NCI-H2107 treated with DMSO at 0.1 percent for 48 hours (cell line): ENCODE measurements around the gene SH2B3.
"Not testable (repeated sequence)": the region's sequence is repeated elsewhere in the genome, so short reads cannot be mapped to it uniquely, and the experiment has no call there.

Experiments
- DNase-seq: peaks from one replicate; lab custom pipeline; 2025; ENCODE audit not compliant: unreplicated experiment; lab: John Stamatoyannopoulos, UW

The SH2B3 gene

DNA sequence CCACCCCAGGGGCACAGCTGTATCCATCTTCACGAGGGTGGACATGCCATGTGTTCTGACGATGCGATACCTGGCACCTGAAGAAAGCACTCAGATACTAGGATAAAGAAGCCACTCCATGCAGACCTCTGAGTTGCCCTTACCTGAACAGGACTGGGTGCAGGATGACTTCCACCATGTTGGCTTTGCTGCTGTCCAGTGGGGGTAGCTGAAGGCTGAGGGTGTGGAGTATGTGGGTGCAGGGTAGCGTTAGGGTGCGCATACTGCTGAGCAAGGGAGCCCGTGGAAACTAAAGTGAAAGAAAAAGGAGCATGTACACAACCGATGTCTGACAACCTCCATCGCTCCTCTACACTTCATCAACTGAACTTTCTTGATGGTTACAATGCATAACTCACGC, 51.3 kb downstream of the SH2B3 start:
- DNase-seq = no peak

DNA sequence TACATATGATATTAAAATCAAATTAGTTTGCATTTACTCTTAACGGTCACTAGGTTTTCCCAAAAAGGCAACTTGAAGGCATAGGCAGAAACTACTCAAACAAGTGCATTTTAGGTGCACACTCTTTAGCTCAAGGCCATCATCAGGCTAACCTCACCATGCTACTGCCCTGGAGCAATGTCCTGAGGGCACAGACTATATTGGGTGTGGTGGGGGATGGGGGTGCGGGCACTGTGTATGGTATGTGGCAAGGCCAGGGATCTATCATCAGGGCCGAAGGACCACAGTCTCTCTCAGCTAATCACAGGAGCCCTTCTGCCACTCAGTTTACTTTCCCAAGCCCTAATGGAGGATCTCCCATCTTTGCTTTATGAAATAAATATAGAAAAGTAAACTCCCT, 51.9 kb downstream of the SH2B3 start:
- DNase-seq = no peak

DNA sequence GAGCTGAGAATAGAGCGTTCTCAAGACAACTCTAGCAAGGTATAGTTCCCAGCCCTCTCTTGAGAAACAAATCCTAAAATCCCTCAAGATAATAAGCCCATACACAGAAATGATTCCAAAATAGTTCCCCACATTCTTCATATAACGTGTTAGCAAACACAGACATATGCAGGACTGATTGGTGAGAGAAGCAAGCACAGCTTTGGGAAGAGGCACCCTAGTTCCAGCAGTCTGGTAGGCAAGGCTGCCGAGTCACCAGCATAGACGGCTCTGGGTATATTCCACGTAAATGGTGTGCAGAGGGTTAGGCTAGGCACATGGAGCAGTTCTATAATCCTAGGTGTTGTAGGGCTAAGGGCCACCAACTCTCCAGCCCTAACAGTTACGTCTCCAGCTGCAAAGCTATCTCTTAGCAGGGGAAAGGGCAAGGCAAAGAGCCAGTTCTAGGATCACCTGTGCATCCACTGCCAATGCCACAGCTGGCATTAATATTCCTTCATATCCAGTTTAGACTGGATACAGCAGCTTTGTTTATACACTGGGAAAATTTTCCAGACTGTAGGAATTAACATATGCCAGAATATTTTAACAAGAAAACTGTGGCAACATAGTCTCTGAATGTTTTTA, 52.9 kb downstream of the SH2B3 start:
- DNase-seq = no peak

DNA sequence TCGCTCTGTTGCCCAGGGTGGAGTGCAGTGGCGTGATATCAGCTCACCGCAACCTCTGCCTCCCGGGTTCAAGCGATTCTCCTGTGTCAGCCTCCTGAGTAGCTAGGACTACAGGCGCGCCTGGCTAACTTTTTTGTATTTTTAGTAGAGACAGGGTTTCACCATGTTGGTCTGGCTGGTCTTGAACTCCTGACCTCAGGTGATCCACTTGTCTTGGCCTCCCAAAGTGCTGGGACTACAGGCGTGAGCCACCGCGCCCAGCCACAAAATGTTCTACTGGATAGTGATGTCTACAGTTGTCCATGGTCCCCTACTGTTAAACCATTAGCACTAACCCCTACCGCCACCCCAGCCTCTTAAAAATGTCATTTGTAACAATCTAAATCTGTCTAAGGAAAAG, 54.4 kb downstream of the SH2B3 start:
- not testable (repeated sequence) for DNase-seq

DNA sequence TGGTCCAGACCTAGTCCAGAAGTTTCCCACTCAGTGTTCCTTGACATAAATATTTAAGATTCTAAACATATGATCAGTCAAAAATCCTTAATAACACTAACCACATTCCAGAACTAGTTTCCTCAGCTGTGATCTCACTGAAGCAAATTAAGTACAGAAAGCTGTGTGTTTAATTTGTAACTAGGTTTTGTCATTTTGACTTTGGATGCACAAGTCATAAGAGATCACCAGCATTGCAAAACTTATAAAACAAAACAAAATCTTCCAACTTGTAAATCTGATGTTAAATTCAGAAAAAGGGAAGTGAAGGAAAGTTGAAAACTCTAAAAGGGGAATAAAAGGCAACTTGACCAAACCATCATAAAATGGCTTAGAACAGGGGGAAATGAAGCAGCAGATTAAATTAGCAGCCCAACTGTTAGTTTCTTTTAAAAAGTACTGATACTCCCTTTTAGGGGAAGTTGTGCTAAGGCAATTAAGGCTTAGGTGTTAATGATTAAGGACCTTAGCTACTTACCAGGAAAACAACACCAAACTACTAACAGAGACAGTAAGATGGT, 56.6 kb downstream of the SH2B3 start:
- no peak for DNase-seq

DNA sequence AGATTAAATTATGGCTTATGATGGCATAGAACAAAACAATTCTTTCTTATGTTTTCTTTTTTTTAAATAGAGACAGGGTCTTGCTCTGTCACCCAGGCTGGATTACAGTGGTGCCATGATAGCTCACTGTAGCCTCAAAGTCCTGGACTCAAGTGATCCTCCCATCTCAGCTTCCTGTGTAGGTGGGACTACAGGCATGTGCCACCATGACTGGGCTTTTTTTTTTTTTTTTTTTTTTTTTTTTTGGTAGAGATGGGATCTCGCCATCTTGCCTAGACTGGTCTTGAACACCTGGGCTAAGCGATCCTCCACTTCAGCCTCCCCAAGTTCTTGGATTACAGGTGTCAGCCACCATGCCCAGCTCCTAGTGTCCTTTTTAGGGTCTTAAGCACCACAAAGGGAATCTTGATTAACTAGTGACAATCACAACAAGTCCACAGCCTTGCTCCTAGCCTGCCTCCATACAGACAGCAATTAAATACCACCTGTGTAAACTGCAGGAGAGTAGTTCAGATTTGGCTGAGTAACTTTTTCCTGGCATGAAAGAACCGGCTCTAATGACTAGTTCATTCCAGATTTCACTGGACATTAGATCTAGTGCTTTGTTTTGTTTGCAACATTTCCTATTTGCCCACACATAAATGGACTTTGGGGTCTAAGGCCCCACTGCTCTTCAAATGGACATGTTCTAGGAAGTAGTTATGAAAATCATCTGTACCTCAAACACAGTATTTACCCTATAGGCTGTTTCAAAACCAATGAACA, 61.6 kb downstream of the SH2B3 start:
- no peak for DNase-seq

DNA sequence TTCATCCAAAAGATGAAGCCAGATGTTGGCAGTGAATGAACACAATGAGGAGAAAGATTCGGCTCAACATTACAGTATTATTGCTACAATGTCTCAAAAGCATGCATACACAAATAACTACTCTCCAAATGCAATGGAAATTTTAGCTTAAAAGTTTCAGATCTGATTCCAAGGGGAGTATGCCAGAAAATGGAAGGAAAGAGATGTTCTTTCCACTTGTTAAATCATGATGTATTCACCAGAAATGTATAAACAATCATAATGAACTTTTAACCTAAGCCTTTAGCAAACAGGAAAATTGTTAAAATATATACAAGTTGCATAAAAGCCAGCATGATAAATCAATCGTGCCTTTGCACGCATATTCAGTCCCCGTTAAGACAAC, 62.1 kb downstream of the SH2B3 start:
- DNase-seq = no peak

DNA sequence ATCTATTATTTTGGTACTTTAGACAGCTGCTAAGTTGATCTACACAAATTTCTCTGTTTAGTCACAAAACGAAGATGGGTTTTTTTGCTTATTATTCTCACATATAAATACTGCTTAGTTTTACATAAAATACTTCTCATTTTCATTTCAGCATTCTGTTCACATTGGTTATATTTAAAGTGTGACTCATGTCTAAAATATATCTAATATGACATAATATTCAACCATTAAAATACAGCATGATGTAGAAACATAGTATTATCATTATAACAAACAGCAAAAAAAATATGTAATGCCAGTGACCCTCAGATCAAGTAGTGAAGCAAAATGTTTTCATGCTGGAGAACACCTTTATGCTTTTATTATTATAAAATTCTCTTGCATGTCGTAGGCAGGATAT, 63.7 kb downstream of the SH2B3 start:
- no peak for DNase-seq

DNA sequence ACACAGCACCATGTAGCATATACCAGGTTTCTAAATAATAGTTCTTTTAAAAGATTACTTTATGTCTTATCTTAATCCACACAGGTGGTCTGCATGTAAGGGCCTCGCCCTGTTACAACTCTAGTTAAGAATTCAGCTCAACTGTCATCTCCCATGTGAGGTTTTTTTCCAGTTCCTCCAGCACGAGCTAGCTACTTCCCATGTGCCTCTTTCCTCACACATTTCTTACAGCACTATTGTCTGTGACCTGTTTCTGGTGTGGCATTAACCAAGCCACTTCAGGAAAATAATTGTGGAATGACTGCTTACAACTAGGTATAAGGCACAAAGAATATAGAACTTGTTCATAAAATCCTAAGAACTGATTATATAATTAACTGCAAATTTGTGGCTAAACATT, 65.5 kb downstream of the SH2B3 start:
- no peak for DNase-seq

DNA sequence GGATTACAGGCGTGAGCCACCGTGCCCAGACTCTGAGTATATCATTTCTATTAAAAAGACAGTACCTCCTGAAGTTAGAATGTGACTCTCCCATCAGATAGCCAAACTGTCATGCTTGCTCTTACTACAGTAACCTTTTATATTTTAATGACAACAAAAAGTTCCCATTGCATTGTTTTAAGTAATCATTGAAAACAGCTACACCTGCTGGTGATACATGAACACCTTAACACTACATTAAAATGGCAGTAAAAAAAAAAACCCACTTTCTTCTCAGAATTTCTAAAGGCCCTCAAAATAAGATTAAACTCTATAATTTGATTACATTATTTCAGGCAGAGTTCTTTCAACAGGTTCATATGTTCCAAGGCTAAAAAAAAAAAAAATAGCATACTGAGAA, 76.7 kb downstream of the SH2B3 start:
- DNase-seq = no peak

DNA sequence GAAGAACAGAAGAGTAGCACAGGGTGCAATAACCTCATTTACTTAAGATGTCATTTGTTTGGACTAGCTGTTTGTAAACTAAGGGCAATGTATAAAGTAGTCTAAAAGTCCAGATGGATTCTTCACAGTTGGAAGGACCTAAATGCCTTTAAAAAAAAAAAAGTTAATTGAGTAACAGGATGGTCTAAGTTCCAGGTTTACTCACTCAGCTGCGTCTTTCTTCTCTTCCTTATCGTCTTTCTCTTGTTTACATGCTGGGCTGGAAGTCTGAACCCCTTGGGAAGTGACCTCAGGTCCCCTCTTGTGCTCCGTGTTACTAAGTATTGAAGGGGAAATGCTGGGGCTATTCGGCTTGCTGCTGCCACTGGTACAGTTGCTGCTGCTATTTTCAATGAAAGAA, 82.5 kb downstream of the SH2B3 start:
- no peak for DNase-seq

DNA sequence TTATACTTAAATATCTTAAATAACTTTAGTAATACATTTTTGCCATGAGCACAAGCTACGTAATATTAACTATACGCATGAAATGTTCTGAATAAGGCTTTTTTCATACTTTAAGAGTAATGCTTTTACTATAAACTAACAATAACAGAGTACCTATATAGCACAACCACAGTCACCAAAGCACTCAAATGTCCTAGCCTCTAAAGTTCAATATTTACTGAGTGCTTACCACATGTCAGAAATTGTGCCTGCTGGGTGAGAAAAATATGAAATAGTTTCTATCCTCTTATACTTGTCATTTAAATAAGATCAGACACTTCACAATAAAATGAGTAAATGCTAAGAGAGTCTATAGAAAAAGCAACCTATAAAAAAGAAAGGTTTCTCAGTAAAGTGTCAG, 83.1 kb downstream of the SH2B3 start:
- DNase-seq = no peak

DNA sequence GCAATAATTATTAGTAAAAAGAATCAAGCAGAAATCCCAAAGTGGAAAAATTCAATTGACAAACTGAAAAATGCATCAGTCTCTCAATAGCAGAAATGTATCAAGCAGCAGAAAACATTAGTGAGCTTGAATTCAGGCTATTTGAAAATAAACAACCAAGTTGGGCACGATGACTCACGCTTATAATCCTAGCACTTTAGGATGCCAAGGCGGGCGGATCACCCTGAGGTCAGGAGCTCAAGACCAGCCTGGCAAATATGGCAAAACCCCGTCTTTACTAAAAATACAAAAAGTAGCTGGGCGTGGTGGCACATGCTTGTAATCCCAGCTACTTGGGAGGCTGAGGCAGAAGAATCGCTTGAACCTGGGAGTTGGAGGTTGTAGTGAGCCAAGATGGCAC, 87.3 kb downstream of the SH2B3 start:
- not testable (repeated sequence) for DNase-seq

DNA sequence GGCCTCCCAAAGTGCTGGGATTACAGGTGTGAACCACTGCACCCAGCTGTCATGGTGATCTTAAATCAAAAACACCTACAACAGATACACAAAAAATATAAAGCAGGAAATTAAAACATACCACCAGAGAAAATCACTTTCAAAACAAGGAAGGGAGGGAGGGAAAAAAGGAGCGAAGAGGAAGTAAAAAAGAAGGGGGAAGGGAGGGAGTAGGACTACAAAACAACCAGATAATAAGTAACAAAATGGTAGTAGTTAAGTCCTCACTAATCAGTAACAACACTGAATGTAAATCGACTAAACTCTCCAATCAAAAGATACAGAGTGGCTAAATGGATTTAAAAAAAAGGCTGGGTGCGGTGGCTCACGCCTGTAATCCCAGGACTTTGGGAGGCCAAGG, 89.0 kb downstream of the SH2B3 start:
- no peak for DNase-seq
